ENCODE measurements around the gene MICAL1. TPM values are rescaled to one million over a fixed set of nuclear protein-coding genes. Genes with fewer than 3 reads are reported as not detected.

Gene MICAL1
- total and polyA plus RNA-seq, 2 of the 8 experiments (the other 6 are each of a cell fraction or from before 2014, with no cell fraction given), result 42.5 to 55.4 TPM

DNA sequence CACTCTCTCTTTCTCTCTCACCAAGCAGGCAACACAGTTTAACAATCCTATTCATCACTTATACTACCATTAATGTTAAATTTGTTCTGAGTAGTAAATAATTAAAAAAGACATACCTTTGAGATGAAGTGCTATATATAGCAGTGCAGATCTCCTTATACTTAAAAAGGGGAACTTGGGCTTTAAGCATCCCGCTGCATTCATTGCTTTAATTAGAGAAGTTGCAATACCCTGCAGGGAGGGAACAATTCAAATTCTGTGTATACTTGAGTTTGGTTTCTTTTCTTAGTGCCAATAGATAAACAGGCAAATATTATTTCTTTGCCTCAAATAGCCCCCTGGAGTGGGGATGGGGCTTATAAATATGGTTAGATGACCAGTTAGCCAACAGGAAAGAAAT, 38.3 kb upstream of the MICAL1 start (continued):
- TF ChIP-seq CHD1 (IDR thresholded peaks at IDR 0.05; ENCODE audit: low read depth, low read length), result no peak

Data from H1 (cell line).